A673 (cell line): Measurements from ENCODE around the gene HTR2C.

Source experiments
- EZH2 ChIP-seq: fragments of 200-600 bp; sonication (generic); IDR thresholded peaks from 2 replicates; pipeline ENCODE4 v1.6.1; 2017; ENCODE audit warnings: borderline replicate concordance, low read depth, mild to moderate bottlenecking, mixed read lengths, antibody characterized with exemption, low read length; ENCODE audit not compliant: poor library complexity, severe bottlenecking
- TF ChIP-seq, protein P1 (sequence below): fragments of 300-800, 200-600 bp; sonication (generic); conservative IDR thresholded peaks from 2 replicates; pipeline ENCODE4 v1.5.1; 2017; ENCODE audit warnings: low read depth, mild to moderate bottlenecking, antibody characterized with exemption, low read length, moderate library complexity, mixed read lengths

DNA sequence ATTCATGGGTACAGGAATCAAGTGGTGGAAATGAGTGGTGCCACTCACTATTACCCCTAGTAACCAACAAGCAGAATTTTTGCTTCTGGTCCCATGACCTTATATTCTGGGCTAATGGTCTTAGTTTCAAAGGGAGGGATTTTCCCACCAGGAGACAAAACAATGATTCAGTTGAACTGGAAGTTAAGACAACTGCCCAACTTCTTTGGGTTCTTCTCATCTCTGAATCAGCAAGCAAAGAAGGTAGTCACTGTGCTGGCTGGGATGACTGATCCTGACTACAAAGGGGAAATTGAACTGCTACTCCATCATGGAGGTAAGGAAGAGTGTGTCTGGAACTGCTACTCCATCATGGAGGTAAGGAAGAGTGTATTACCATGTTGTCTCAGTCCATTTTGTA is 346.3 kb downstream of the HTR2C start:
- TF ChIP-seq, protein P1, sequence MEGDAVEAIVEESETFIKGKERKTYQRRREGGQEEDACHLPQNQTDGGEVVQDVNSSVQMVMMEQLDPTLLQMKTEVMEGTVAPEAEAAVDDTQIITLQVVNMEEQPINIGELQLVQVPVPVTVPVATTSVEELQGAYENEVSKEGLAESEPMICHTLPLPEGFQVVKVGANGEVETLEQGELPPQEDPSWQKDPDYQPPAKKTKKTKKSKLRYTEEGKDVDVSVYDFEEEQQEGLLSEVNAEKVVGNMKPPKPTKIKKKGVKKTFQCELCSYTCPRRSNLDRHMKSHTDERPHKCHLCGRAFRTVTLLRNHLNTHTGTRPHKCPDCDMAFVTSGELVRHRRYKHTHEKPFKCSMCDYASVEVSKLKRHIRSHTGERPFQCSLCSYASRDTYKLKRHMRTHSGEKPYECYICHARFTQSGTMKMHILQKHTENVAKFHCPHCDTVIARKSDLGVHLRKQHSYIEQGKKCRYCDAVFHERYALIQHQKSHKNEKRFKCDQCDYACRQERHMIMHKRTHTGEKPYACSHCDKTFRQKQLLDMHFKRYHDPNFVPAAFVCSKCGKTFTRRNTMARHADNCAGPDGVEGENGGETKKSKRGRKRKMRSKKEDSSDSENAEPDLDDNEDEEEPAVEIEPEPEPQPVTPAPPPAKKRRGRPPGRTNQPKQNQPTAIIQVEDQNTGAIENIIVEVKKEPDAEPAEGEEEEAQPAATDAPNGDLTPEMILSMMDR, result no peak
- TF ChIP-seq EZH2, result no peak
